Endothelial cell of umbilical vein (primary cell): ENCODE results near the gene KCNK10. TPM values are rescaled to one million over a fixed set of nuclear protein-coding genes. Genes with fewer than 3 reads are reported as not detected.

ENCODE experiments used
- BruUV-seq: library from RNA; stranded (reverse); fragments of 400-500 nt; replicated peaks from 2 replicates; lab custom pipeline; 2021; lab: Mats Ljungman, UMichigan
- CTCF ChIA-PET: fragments of 300-600, 350-600 bp; sonication (Branson Sonifier 250); formaldehyde crosslinking; loops from one replicate; lab custom pipeline; 2021; ENCODE audit warnings: antibody characterized with exemption, inconsistent platforms; lab: Charles Lee
- POLR2A ChIA-PET: fragments of 300-600, 350-600 bp; sonication (Branson Sonifier 250); formaldehyde crosslinking; loops from one replicate; lab custom pipeline; 2021; ENCODE audit warnings: antibody characterized with exemption, inconsistent platforms; lab: Charles Lee
- DNase-seq: peaks from one replicate; pipeline ENCODE4 v3.0.0-alpha.2; 2011; ENCODE audit warnings: low read depth, low spot score
- FAIRE-seq: peaks from 2 replicates; lab custom pipeline; 2011; peaks lifted over from hg19 to GRCh38; lab: Jason Lieb, UNC
- H2AFZ ChIP-seq: 2 replicates; pipeline ENCODE4 v1.6.0; 2012; ENCODE audit warnings: low read depth, low read length, control low read depth, inconsistent platforms
- H3K27ac ChIP-seq: 2 replicates; pipeline ENCODE4 v1.5.1; 2011; ENCODE audit warnings: low read depth, mild to moderate bottlenecking, control low read depth, low read length, moderate library complexity; ENCODE audit not compliant: insufficient read depth
- H3K27me3 ChIP-seq, 2 experiments: 2 replicates each; pipeline versions ENCODE4 v1.6.0 to v1.6.1; 2011; ENCODE audit warnings: low read length in 2 of 2, mixed read lengths in 1 of 2; ENCODE audit not compliant: control insufficient read depth in 2 of 2, insufficient read depth in 2 of 2
- H3K36me3 ChIP-seq, 2 experiments: 2 replicates in 1 of 2; 3 replicates in 1 of 2; pipeline ENCODE4 v1.5.1; 2011; ENCODE audit warnings: low read length in 2 of 2, mild to moderate bottlenecking in 1 of 2, moderate library complexity in 1 of 2; ENCODE audit not compliant: control insufficient read depth in 2 of 2, insufficient read depth in 2 of 2; ENCODE audit errors: extremely low read depth in 1 of 2
- H3K4me1 ChIP-seq: 3 replicates; pipeline ENCODE4 v1.5.1; 2011; ENCODE audit warnings: mild to moderate bottlenecking, low read length; ENCODE audit not compliant: control insufficient read depth, insufficient read depth; ENCODE audit errors: extremely low read depth
- H3K4me2 ChIP-seq: 2 replicates; pipeline ENCODE4 v1.6.1; 2011; ENCODE audit warnings: low read length, control low read depth, mixed read lengths; ENCODE audit not compliant: insufficient read depth
- H3K4me3 ChIP-seq, 3 experiments: fragments of 200-600 bp in 1 of 3; sonication (generic), shearing (Covaris generic) in 1 of 3; replicated peaks in 1 of 3; 2 replicates each; pipeline ENCODE4 v1.5.1; 2011 to 2016; ENCODE audit warnings: control low read depth in 3 of 3, low read length in 3 of 3, mild to moderate bottlenecking in 2 of 3, inconsistent platforms in 1 of 3, low read depth in 1 of 3, moderate library complexity in 1 of 3; ENCODE audit not compliant: insufficient read depth in 1 of 3
- H3K79me2 ChIP-seq: 2 replicates; pipeline ENCODE4 v1.6.0; 2012; ENCODE audit warnings: low read length, inconsistent platforms; ENCODE audit not compliant: control insufficient read depth, insufficient read depth
- H3K9ac ChIP-seq: replicated peaks from 2 replicates; pipeline ENCODE3; 2011; ENCODE audit warnings: low read length, control low read depth; ENCODE audit not compliant: insufficient read depth; ENCODE audit errors: extremely low read depth
- H3K9me1 ChIP-seq: replicated peaks from 3 replicates; pipeline ENCODE4 v1.6.0; 2011; ENCODE audit warnings: mild to moderate bottlenecking, low read length; ENCODE audit not compliant: control insufficient read depth, insufficient read depth; ENCODE audit errors: extremely low read depth
- H3K9me3 ChIP-seq: replicated peaks from 2 replicates; pipeline ENCODE4 v1.5.1; 2012; ENCODE audit warnings: low read length, inconsistent platforms; ENCODE audit not compliant: control insufficient read depth, insufficient read depth
- H4K20me1 ChIP-seq: replicated peaks from 2 replicates; pipeline ENCODE3; 2011; ENCODE audit warnings: mild to moderate bottlenecking, low read length; ENCODE audit not compliant: control insufficient read depth, insufficient read depth; ENCODE audit errors: extremely low read depth
- EZH2 ChIP-seq: IDR thresholded peaks from 2 replicates; pipeline ENCODE4 v1.6.1; 2012; ENCODE audit warnings: borderline replicate concordance, low read depth, mild to moderate bottlenecking, moderate library complexity, low read length, inconsistent platforms; ENCODE audit not compliant: severe bottlenecking
- FOS ChIP-seq: IDR thresholded peaks from 2 replicates; pipeline ENCODE4 v1.6.1; 2011; ENCODE audit warnings: mild to moderate bottlenecking, low read length, moderate library complexity, borderline replicate concordance; ENCODE audit not compliant: insufficient read depth
- GATA2 ChIP-seq: IDR thresholded peaks from 2 replicates; pipeline ENCODE4 v1.7.0; 2011; ENCODE audit warnings: low read depth, mild to moderate bottlenecking, moderate library complexity, mixed read lengths, low read length; ENCODE audit not compliant: insufficient read length, insufficient read depth
- JUN ChIP-seq: IDR thresholded peaks from 2 replicates; pipeline ENCODE4 v1.6.1; 2011; ENCODE audit warnings: borderline replicate concordance, low read depth; ENCODE audit not compliant: insufficient read length, insufficient read depth
- MYC ChIP-seq: IDR thresholded peaks from one replicate; pipeline ENCODE4 v1.6.1; 2011; ENCODE audit warnings: mild to moderate bottlenecking, low read depth, low read length
- POLR2A ChIP-seq: IDR thresholded peaks from 2 replicates; pipeline ENCODE4 v1.6.1; 2012; ENCODE audit warnings: low read depth, mild to moderate bottlenecking, control low read depth, low read length
- POLR2AphosphoS5 ChIP-seq: IDR thresholded peaks from 2 replicates; pipeline ENCODE4 v1.6.1; 2012; ENCODE audit warnings: low read depth, mild to moderate bottlenecking, control low read depth, low read length, moderate library complexity; ENCODE audit not compliant: insufficient read depth
- dilution Hi-C: fragments of 300-500 bp; cut with MboI; formaldehyde crosslinking; loops from one replicate; pipeline ENCODE4 v1.15.0; 2019; ENCODE audit warnings: low sequenced_read_pairs; ENCODE audit not compliant: extremely low pct_ligation_motif_present
- intact Hi-C: fragments of 100-400 bp; cut with micrococcal nuclease; formaldehyde crosslinking; loops from one replicate; pipeline ENCODE4 v1.10.0; 2022
- polyA plus RNA-seq, 4 experiments: library from polyadenylated mRNA; depleted of rRNA in 3 of 4; stranded (reverse) in 3 of 4; unstranded in 1 of 4; fragments of >200 nt; gene quantifications; 2 replicates each; pipeline versions ENCODE4 v1.2.1 to v1.2.3, GENCODE V29; 2011 to 2012; ENCODE audit warnings: missing spikeins in 1 of 4
- total RNA-seq: library from RNA; stranded (reverse); gene quantifications from 2 replicates; pipeline ENCODE4 v1.2.3, GENCODE V29; 2021
- TF ChIP-seq, protein P1 (sequence below), 2 donors: IDR thresholded peaks; 1 replicate in 1 of 2; 2 replicates in 1 of 2; pipeline ENCODE4 v1.5.1; 2011; ENCODE audit warnings: low read length in 2 of 2, mild to moderate bottlenecking in 2 of 2, moderate library complexity in 2 of 2, control low read depth in 1 of 2, inconsistent platforms in 1 of 2, low read depth in 1 of 2; ENCODE audit not compliant: insufficient read depth in 1 of 2; ENCODE audit errors: extremely low read depth in 1 of 2
- TF ChIP-seq, protein P2 (sequence below): IDR thresholded peaks from 2 replicates; pipeline ENCODE4 v1.6.1; 2011; ENCODE audit not compliant: insufficient read depth, insufficient read length

KCNK10 gene
- total and polyA plus RNA-seq, 2 donors (not counting 3 experiments of a cell fraction or from before 2014, with no cell fraction given), result not detected

DNA sequence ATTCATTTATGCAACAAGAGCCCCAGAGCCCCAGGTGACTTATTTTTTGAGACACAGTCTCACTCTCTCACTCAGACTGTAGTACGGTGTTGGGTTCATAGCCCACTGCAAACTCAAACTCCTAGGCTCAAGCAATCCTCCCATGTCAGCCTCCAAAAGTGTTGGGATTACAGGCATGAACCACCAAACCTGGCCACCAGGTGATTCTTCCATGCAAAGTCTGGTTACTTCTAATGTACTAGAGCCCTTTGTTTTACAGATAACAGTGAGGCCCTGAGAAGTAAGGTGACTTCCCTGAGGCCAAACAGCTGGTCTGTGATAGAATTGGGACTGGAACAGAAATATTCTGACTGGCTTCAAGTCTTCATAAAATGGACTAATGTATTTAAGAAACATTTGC is 10.0 kb upstream of the KCNK10 start:
- POLR2A ChIA-PET, result no interaction called here
- Histone ChIP-seq H3K79me2 (no peaks in the 10 kb centered on the region), H3K4me2 (no peak overlapping the region), H3K4me1 (no peaks in the 10 kb centered on the region), H3K36me3 (no peaks in the 10 kb centered on the region), H3K27ac (no peak overlapping the region), H3K9me3 (no peaks in the 10 kb centered on the region), H3K4me3 (no peak overlapping the region), H3K27me3 (peaks cover 0 to 3% of the 10 kb centered on the region in 2 experiments), H3K9ac (no peak overlapping the region), H4K20me1 (no peaks in the 10 kb centered on the region), H3K9me1 (no peaks in the 10 kb centered on the region), H2AFZ (no peak overlapping the region)
- FAIRE-seq, result no peak
- DNase-seq, result no peak
- dilution Hi-C loops, result no loop called here
- no TSS peak for BruUV-seq
- no peak for TF ChIP-seq JUN
- CTCF ChIA-PET, result no interaction called here
- intact Hi-C loops, result no loop called here

DNA sequence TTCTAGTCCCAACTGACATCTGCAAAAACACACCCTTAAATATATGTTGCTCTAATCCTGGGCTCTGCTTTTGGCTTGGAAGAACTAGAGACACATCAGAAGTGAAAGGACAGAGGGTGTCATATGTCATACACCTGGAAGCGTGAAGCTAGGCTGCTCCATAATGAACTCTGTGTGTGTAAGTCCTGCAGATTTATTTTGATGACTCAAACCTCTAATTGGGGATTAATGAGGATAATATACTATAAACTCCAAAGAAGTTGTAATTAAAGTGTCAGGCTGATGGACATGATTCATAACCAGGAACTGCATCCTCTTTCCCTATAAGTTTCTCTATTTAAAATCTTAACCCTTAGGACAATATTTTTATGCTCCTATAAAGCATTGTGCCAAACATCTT is 4.4 kb upstream of the KCNK10 start:
- TF ChIP-seq EZH2 (no peak), JUN (no peak), POLR2AphosphoS5 (no peak), MYC (no peak), GATA2 (no peak), FOS (no peak), POLR2A (no peak)
- TF ChIP-seq, protein P1, sequence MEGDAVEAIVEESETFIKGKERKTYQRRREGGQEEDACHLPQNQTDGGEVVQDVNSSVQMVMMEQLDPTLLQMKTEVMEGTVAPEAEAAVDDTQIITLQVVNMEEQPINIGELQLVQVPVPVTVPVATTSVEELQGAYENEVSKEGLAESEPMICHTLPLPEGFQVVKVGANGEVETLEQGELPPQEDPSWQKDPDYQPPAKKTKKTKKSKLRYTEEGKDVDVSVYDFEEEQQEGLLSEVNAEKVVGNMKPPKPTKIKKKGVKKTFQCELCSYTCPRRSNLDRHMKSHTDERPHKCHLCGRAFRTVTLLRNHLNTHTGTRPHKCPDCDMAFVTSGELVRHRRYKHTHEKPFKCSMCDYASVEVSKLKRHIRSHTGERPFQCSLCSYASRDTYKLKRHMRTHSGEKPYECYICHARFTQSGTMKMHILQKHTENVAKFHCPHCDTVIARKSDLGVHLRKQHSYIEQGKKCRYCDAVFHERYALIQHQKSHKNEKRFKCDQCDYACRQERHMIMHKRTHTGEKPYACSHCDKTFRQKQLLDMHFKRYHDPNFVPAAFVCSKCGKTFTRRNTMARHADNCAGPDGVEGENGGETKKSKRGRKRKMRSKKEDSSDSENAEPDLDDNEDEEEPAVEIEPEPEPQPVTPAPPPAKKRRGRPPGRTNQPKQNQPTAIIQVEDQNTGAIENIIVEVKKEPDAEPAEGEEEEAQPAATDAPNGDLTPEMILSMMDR (IDR thresholded peaks at IDR 0.05; ENCODE audit: extremely low read depth in 1 of 2, insufficient read depth in 1 of 2, low read depth in 1 of 2, low read length in 2 of 2), result no peak
- TF ChIP-seq, protein P2, sequence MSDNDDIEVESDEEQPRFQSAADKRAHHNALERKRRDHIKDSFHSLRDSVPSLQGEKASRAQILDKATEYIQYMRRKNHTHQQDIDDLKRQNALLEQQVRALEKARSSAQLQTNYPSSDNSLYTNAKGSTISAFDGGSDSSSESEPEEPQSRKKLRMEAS, result no peak
- Histone ChIP-seq H3K79me2 (no peaks in the 10 kb centered on the region), H3K9me3 (no peaks in the 10 kb centered on the region), H3K4me2 (no peak overlapping the region), H3K9ac (no peak overlapping the region), H4K20me1 (no peaks in the 10 kb centered on the region), H3K27me3 (peaks cover 35 to 50% of the 10 kb centered on the region in 2 experiments), H3K4me1 (no peaks in the 10 kb centered on the region), H2AFZ (no peak overlapping the region), H3K9me1 (no peaks in the 10 kb centered on the region), H3K27ac (no peak overlapping the region), H3K36me3 (no peaks in the 10 kb centered on the region), H3K4me3 (no peak overlapping the region)
- dilution Hi-C loops (no loop called here), intact Hi-C loops (no loop called here)
- POLR2A ChIA-PET, result no interaction called here
- CTCF ChIA-PET, result interaction anchor here (1.1 kb wide), 1 partner anchor 9 kb away, joined by 3 read pairs; no protein-coding TSS in a partner anchor
- FAIRE-seq (no peak), DNase-seq (no peak)
- no TSS peak for BruUV-seq
